ENCODE measurements around the gene ITGA5. TPM values are rescaled to one million over a fixed set of nuclear protein-coding genes. Genes with fewer than 3 reads are reported as not detected.

The ITGA5 gene
- total RNA-seq, 1 donor from 2014 or later, result 567 TPM

GRCh38 chr12:54430471-54431069 lies 11.5 kb upstream of the ITGA5 start:
- DNase-seq, result peak; percentile 46

GRCh38 chr12:54429014-54429471 lies 10.0 kb upstream of the ITGA5 start:
- DNase-seq, result no peak

GRCh38 chr12:54428050-54429013 lies 9.3 kb upstream of the ITGA5 start:
- DNase-seq, result peak; percentile 93

GRCh38 chr12:54427106-54427505 lies 8.0 kb upstream of the ITGA5 start:
- DNase-seq, result peak; percentile 54

DNA sequence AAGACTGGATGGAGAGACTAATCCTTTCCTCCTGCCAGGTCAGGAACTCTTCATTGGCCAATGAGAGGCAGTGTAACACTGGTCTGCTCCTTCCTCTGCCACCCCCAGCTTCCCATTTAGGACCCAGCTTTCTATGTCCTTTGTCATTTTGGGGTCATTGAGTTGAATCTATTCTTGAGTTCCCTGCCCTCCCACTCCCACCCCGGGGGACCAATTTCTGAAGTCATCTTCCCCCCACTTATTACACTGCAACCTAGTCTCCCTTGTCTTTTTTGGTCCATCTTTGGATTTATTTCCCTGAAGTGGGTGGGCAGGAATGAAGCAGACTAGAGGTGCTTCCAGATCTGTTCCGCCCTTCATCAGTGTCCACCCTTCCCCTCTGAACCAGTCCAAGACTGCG lies 7.6 kb upstream of the ITGA5 start:
- no peak for DNase-seq

- DNase-seq, result no peak
Observed at GRCh38 chr12:54425702-54426101, 6.6 kb upstream of the ITGA5 start.

- no peak for DNase-seq
Observed at GRCh38 chr12:54424224-54424623, 5.2 kb upstream of the ITGA5 start.

GRCh38 chr12:54423816-54424150 lies 4.7 kb upstream of the ITGA5 start:
- DNase-seq, result no peak

- DNase-seq, result peak; percentile 41
Observed at GRCh38 chr12:54421879-54422250, 2.8 kb upstream of the ITGA5 start.

DNA sequence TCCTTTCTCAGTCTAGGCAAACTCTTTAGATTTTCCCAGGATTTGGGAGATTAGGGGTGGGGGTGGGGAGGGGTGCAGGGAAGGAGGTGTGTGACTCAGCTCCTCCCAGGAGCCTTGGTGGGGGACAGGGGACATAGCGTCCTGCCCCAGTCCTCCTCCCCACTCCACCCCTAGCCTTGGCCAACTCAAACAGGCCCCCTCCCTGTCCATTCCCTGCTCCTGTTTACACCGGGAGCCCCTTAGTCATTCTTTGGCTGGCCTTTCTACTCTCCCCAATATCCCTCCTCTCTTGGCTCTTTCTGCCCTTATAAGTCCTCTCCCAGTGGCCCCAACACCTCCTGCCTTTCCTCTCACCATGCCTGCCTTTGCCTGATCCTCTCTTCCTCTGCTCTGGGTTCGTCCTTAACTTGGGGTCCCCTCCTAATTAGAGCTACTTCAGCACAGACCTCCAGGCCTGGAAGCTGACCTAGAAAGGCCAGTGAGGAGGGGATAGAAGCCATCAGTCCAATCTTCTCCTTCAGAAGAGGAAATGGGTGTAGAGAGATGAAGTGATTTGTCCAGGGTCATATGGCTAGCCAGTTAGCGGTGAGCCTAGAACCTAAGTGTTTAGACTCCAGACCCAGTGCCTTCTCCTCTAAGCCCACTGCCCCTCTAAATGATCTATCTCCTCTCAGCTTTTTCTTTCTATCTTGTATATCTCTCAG lies 2.3 kb upstream of the ITGA5 start:
- peak; percentile 59 for DNase-seq

DNA sequence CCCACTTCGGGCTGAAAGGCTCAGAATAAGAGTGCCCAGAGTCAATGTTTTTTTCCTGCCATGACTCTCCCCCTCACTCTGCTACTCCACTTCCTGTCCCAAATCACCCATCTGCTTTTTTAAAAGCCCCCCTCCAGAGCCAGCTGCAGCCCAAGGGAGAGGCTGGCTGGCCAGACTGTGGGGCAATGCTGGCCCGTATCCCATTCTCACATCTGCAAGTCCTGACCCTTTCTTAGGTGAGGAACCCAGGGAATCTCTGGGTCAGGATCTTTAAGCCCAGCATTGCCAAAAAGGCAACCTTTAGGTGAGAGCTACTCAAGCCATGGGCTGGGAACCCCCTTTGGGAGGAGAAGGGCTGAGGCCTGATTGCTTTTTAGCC lies 1.7 kb upstream of the ITGA5 start:
- peak; percentile 37 for DNase-seq

- no peak for DNase-seq
Observed at GRCh38 chr12:54418441-54419087, 502 bp downstream of the ITGA5 start.

DNA sequence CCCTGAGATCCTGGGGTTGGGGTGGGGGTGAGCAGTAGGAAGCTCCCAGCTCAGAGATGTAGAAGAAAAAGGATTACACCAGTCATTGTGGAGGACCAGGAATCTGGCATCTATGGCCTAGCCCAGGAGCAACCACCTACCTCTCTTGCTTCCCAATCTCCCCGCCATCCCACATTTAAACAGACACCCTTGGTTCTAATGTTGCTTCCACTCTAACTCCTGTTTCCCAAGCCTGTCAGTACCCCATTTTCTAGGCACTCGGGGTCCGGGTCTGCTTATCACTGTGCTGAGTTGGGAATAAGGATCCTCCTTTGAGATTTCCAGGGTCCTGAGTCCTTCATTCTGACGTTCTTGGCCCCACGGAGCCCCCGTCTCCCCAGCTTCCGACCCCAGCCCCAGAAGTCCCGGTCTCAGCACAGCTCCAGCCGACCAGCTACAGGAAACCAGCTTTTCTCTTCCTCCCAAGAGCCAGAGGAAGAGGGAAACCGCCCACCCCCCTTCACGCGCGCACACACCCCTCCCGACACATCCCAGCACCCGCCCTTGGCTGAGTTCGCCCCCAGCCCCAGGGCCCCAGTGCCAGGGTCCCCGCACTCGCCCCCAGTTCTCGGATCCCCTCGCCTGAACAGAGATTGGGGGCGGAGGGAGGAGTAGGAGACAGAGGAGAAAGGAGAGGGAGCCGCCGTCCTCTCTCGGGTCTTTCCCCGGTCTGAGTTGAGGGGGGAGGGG lies 1.2 kb downstream of the ITGA5 start:
- peak; percentile 52 for DNase-seq

DNA sequence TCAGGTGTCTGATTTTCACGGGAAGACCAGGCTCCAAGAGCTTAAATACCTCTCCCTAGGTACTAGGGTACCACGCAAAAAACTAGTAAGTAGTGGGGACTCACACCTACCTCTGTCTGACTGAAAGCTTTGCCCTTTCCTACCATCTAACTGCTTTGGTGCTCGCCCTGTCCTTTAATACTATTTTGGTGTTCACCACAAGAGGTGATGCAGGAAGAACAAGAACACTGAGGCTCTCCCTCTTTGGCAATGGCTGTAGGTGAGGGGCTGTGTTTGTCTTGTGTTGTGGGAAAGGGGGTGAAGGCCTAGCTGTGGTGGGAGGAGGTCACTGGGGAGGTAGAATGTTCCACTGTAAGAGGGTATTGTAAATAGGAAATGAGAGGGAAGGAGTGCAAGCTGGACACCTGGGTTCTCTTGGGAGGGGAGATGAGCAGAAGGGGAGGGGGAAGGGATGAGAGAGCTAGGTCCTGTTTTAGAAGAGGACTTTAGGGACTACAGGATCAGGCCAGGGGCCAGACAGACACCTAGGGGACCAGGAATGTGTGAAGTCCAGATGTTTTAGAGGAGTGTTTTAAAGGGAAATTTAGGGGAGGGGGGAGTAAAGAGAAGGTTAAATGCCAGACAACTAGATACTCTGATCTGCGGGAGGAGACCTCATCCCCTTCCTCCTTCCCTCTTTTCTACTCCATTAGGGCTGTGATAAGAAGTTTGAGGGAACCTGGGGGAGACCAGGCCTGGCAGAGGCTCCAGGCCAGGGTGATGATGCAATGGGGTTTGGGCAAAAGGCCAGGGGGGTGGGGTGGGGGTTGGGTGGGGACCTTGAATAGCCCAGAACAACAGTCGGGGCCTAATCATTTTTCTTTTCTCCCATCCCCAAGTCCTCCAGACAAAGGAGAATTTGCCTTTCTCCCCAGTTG lies 2.1 kb downstream of the ITGA5 start:
- no peak for DNase-seq

DNA sequence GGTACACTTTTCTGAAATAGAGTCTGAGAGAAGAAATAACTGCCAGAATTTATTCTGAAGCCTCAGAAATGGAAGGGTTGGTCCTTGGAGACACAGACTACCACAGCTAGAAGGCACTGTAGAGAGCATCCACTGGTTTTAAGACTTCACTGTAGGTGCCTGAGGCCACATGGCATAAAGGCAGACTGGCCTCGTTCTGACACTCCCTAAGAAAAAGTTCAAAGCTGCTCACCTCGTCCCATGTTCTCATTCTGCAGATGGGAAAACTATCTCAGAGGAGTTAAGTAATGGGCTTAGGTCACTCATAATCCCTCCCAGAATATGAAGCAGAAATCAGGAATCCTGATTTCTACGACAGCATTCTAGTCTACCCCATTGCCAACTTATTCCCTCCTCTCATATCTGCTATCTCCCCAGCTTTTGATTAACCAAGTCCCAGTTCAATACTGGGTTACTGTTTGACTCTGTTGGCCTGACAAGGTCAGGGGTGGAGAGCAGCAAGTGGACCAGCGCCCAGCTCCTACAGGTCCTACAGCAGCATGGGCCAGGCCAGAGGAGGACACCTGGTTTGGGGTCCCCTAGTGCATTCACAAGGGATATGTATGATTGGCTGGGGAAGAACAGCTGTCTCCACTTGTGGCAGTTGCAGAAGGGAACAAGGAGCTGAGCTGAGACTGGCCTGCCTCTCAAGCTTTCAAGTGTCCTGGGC lies 3.7 kb downstream of the ITGA5 start:
- no peak for DNase-seq

DNA sequence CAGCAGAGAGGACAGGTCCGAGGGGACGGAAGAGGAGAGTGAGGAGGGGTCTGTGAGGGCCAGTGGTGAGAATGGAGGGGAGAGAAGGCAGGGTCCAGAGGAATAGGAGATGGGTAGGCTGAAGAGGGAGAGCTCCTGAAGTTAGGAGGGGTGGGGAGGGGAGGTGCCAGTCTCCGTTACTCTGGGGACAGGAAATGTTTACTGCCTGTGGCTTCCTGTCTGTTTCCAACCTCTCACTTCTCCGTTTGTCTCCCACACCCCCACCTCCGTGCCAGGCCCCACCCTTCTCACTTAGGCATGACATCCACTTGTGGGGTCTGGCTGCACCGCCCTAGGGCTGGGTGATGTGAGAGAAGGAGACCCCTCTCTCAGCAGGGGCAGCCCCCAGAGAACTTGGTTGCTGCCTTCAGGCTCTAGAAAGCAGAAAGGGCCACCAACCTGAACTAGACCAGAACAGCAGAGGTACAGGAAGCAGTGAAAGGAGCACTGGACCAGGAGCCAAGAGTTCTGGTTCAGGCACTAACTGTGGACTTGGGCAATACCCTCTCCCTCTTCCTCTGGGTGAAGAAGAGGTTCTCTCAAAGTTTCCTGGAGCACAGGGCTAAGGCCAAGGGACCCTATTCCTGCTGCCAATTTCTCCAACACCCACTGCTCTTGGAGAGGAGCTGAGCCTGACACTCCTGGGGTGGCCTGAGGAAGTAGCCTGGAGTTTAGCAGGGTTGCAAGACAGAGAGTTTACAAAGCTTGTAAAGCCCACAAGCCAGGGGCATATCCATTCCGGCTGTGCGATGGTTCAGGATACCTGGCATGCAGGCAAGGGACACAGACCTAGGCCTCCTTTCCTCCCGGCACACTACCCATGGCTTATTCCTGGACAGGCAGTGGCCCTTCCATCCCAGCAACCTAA lies 5.5 kb downstream of the ITGA5 start:
- DNase-seq, result peak; percentile 74

GRCh38 chr12:54412786-54413185 lies 6.3 kb downstream of the ITGA5 start:
- DNase-seq, result peak; percentile 31

GRCh38 chr12:54412348-54412747 lies 6.7 kb downstream of the ITGA5 start:
- DNase-seq, result peak; percentile 29

Measured in dermis blood vessel endothelial cell (primary cell).